Loucy (cell line): ENCODE results near the gene CCDC73.
A peak's percentile ranks its signal among the peaks of the same experiment; 100 is the strongest.
"Not testable (repeated sequence)": the region's sequence is repeated elsewhere in the genome, so short reads cannot be mapped to it uniquely, and the experiment has no call there.

Source experiments
- H2AFZ ChIP-seq: fragments of 200-600 bp; sonication (generic); 2 replicates; pipeline ENCODE4 v1.6.0; 2016; ENCODE audit warnings: antibody characterized with exemption, mild to moderate bottlenecking, low read length, moderate library complexity
- H3F3A ChIP-seq: fragments of 200-600 bp; 2 replicates; pipeline ENCODE4 v1.6.0; 2016; ENCODE audit warnings: antibody characterized with exemption, low read depth, mild to moderate bottlenecking
- H3K27me3 ChIP-seq: fragments of 200-600 bp; sonication (generic); 2 replicates; pipeline ENCODE4 v1.6.1; 2014; ENCODE audit warnings: low read length, mild to moderate bottlenecking; ENCODE audit not compliant: insufficient read depth, poor library complexity, severe bottlenecking
- H3K36me3 ChIP-seq: fragments of 200-600 bp; sonication (generic); 2 replicates; pipeline ENCODE4 v1.6.1; 2016; ENCODE audit warnings: low read length; ENCODE audit not compliant: insufficient read depth
- H3K4me1 ChIP-seq: fragments of 200-600 bp; sonication (generic); 2 replicates; pipeline ENCODE4 v1.5.1; 2014; ENCODE audit warnings: low read length, mild to moderate bottlenecking; ENCODE audit not compliant: insufficient read depth, poor library complexity, severe bottlenecking
- H3K4me2 ChIP-seq: fragments of 200-600 bp; sonication (generic); 2 replicates; pipeline ENCODE4 v1.6.0; 2014; ENCODE audit warnings: antibody characterized with exemption, low read length, low read depth, mild to moderate bottlenecking; ENCODE audit not compliant: poor library complexity, severe bottlenecking
- H3K4me3 ChIP-seq: fragments of 200-600 bp; sonication (generic); 2 replicates; pipeline ENCODE4 v1.5.1; 2014; ENCODE audit warnings: low read length, mild to moderate bottlenecking, mixed read lengths; ENCODE audit not compliant: poor library complexity, severe bottlenecking
- H3K79me2 ChIP-seq: fragments of 200-600 bp; sonication (generic); 2 replicates; pipeline ENCODE4 v1.6.1; 2014; ENCODE audit warnings: low read length; ENCODE audit not compliant: insufficient read depth
- H3K9ac ChIP-seq: fragments of 200-600 bp; sonication (generic); 2 replicates; pipeline ENCODE4 v1.6.0; 2014; ENCODE audit warnings: mild to moderate bottlenecking, low read depth, low read length, moderate library complexity; ENCODE audit not compliant: poor library complexity, severe bottlenecking
- H3K9me2 ChIP-seq: fragments of 200-600 bp; sonication (generic); replicated peaks from 2 replicates; pipeline ENCODE4 v1.6.1; 2016; ENCODE audit warnings: low read depth, low read length, mixed read lengths
- H3K9me3 ChIP-seq: fragments of 200-600 bp; sonication (generic); 2 replicates; pipeline ENCODE4 v1.6.1; 2014; ENCODE audit warnings: mild to moderate bottlenecking, antibody characterized with exemption, low read length, low read depth; ENCODE audit not compliant: insufficient read depth
- H4K20me1 ChIP-seq: fragments of 200-600 bp; sonication (generic); 2 replicates; pipeline ENCODE4 v1.6.0; 2014; ENCODE audit warnings: antibody characterized with exemption, low read length, mild to moderate bottlenecking; ENCODE audit not compliant: insufficient read depth, poor library complexity, severe bottlenecking
- CTCF ChIP-seq: fragments of 200-600 bp; sonication (generic); conservative IDR thresholded peaks from 2 replicates; pipeline ENCODE4 v1.5.1; 2014; ENCODE audit warnings: mild to moderate bottlenecking, antibody characterized with exemption, low read length
- EZH2phosphoT487 ChIP-seq: fragments of 200-600 bp; IDR thresholded peaks from 2 replicates; pipeline ENCODE4 v1.6.1; 2018; ENCODE audit warnings: antibody characterized with exemption, mild to moderate bottlenecking, moderate library complexity, borderline replicate concordance

The CCDC73 gene

GRCh38 chr11:32723332-32723731 lies 71.1 kb downstream of the CCDC73 start:
- no peak overlapping the region for H2AFZ ChIP-seq
- no peak for TF ChIP-seq EZH2phosphoT487
- TF ChIP-seq CTCF: no peak
- no peaks in the 10 kb centered on the region for H3K4me1 ChIP-seq
- H3K4me2 ChIP-seq: no peak overlapping the region
- no peak overlapping the region for H3K4me3 ChIP-seq
- no peaks in the 10 kb centered on the region for H3K36me3 ChIP-seq
- no peaks in the 10 kb centered on the region for H4K20me1 ChIP-seq
- H3K9me2 ChIP-seq: no peaks in the 10 kb centered on the region
- no peak overlapping the region for H3K9ac ChIP-seq
- H3F3A ChIP-seq: no peaks in the 10 kb centered on the region
- H3K27me3 ChIP-seq: no peaks in the 10 kb centered on the region
- no peaks in the 10 kb centered on the region for H3K9me3 ChIP-seq
- no peaks in the 10 kb centered on the region for H3K79me2 ChIP-seq

- Histone ChIP-seq H3K27me3 (no peaks in the 10 kb centered on the region), H3K4me1 (no peaks in the 10 kb centered on the region), H3K79me2 (no peaks in the 10 kb centered on the region), H3K4me3 (no peak overlapping the region), H3K36me3 (no peaks in the 10 kb centered on the region), H3K4me2 (no peak overlapping the region), H4K20me1 (no peaks in the 10 kb centered on the region), H3K9me2 (no peaks in the 10 kb centered on the region), H2AFZ (no peak overlapping the region), H3K9ac (no peak overlapping the region), H3K9me3 (no peaks in the 10 kb centered on the region), H3F3A (no peaks in the 10 kb centered on the region)
- no peak for TF ChIP-seq CTCF
- no peak for TF ChIP-seq EZH2phosphoT487
These were observed 72.2 kb downstream of the CCDC73 start for GRCh38 chr11:32722255-32722654.

- TF ChIP-seq EZH2phosphoT487: no peak
- peak; percentile 66 for TF ChIP-seq CTCF
- H3K27me3 ChIP-seq: no peaks in the 10 kb centered on the region
- no peaks in the 10 kb centered on the region for H3K79me2 ChIP-seq
- no peak overlapping the region for H3K4me3 ChIP-seq
- H3K36me3 ChIP-seq: no peaks in the 10 kb centered on the region
- no peaks in the 10 kb centered on the region for H4K20me1 ChIP-seq
- no peak overlapping the region for H3K4me2 ChIP-seq
- H3K9me3 ChIP-seq: no peaks in the 10 kb centered on the region
- peaks cover 9% of the 10 kb centered on the region for H3K4me1 ChIP-seq
- no peak overlapping the region for H2AFZ ChIP-seq
- no peaks in the 10 kb centered on the region for H3K9me2 ChIP-seq
- H3K9ac ChIP-seq: no peak overlapping the region
- no peaks in the 10 kb centered on the region for H3F3A ChIP-seq
These were observed 81.0 kb downstream of the CCDC73 start for GRCh38 chr11:32713496-32713895.

- not testable (repeated sequence) for H2AFZ ChIP-seq, H3K9me3 ChIP-seq, H3K9ac ChIP-seq, H3K4me3 ChIP-seq, H4K20me1 ChIP-seq, H3K27me3 ChIP-seq, H3K9me2 ChIP-seq, H3K36me3 ChIP-seq, H3F3A ChIP-seq, H3K4me2 ChIP-seq, H3K79me2 ChIP-seq
- peaks cover 13% of the 10 kb centered on the region for H3K4me1 ChIP-seq
These were observed 85.5 kb downstream of the CCDC73 start for GRCh38 chr11:32708978-32709377.
